ENCODE data around the gene JPT2. TPM values are rescaled to one million over a fixed set of nuclear protein-coding genes. Genes with fewer than 3 reads are reported as not detected.

Gene JPT2
- total and polyA plus RNA-seq, 8 donors: 13.4 to 118 (median 37.1) TPM

DNA sequence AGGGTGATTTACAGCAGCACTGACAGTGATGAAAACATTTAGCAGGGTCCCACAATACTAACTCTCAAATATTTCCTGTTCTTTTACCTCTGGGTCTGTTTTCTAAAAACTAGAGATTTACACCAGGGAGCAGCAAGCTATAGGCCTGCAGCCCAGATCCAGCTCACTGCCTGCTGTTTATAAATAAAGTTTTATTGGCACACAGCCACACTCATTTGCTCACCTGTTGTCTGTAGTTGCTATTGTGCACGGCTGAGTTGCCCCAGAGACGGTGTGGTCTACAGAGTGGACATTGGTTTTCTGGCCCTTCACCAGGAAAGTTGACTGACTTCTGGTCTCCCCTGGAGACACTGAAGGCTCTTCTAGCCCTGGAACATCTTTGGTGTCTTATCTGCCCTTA is 16.3 kb upstream of the JPT2 start:
- Histone ChIP-seq H3K9me3 (no peaks in the 10 kb centered on the region), H3K36me3 (peaks cover 63 to 98% (median 98%) of the 10 kb centered on the region in 4 donors), H3K4me3 (no peak overlapping the region), H3K27me3 (no peaks in the 10 kb centered on the region), H3K4me1 (peaks cover 0 to 4% (median 0%) of the 10 kb centered on the region in 4 donors), H3K27ac (no peak overlapping the region)
- intact Hi-C loops (cut with DNase I; ENCODE audit: low total_unique reads): no loop called here
- DNase-seq: no peak
- 88 to 92% (median 90%) methylated on average over 2 of the region's 2 CpGs for WGBS, 5 donors
- TF ChIP-seq, protein P1, sequence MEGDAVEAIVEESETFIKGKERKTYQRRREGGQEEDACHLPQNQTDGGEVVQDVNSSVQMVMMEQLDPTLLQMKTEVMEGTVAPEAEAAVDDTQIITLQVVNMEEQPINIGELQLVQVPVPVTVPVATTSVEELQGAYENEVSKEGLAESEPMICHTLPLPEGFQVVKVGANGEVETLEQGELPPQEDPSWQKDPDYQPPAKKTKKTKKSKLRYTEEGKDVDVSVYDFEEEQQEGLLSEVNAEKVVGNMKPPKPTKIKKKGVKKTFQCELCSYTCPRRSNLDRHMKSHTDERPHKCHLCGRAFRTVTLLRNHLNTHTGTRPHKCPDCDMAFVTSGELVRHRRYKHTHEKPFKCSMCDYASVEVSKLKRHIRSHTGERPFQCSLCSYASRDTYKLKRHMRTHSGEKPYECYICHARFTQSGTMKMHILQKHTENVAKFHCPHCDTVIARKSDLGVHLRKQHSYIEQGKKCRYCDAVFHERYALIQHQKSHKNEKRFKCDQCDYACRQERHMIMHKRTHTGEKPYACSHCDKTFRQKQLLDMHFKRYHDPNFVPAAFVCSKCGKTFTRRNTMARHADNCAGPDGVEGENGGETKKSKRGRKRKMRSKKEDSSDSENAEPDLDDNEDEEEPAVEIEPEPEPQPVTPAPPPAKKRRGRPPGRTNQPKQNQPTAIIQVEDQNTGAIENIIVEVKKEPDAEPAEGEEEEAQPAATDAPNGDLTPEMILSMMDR (IDR thresholded peaks at IDR 0.05): no peak

DNA sequence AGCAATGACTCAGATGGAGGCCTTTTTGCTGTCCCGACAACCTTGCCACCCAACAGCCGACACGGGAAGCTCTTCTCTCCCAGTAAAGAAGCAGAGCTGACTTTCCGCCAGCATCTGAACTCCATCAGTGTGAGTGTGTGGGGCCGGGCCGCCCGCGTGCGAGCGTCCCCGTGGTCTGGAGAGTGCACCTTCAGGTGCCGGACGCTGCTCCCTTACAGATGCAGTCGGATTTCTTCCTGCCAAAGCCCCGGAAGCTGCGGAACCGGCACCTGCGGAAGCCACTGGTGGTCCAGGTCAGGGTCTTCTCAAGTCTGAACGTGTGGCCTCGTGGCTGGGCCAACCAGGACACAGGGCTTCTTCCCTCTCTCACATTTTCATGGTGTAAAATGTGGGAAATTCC is 15.5 kb upstream of the JPT2 start:
- TF ChIP-seq, protein P1 (IDR thresholded peaks at IDR 0.05): no peak
- no peak for TF ChIP-seq POLR2A (IDR thresholded peaks at IDR 0.05)
- TF ChIP-seq POLR2AphosphoS5 (IDR thresholded peaks at IDR 0.05): no peak
- TF ChIP-seq EP300 (IDR thresholded peaks at IDR 0.05): no peak
- intact Hi-C loops (cut with DNase I; ENCODE audit: low total_unique reads): no loop called here
- H3K4me3 ChIP-seq: no peak overlapping the region
- H3K4me1 ChIP-seq: no peaks in the 10 kb centered on the region
- no peaks in the 10 kb centered on the region for H3K9me3 ChIP-seq
- DNase-seq: no peak
- no peaks in the 10 kb centered on the region for H3K27me3 ChIP-seq
- no peak overlapping the region for H3K27ac ChIP-seq
- peaks cover 69 to 98% (median 98%) of the 10 kb centered on the region in 4 donors for H3K36me3 ChIP-seq
- WGBS, 5 donors: 94 to 96% (median 94%) methylated on average over 20 of the region's 20 CpGs

DNA sequence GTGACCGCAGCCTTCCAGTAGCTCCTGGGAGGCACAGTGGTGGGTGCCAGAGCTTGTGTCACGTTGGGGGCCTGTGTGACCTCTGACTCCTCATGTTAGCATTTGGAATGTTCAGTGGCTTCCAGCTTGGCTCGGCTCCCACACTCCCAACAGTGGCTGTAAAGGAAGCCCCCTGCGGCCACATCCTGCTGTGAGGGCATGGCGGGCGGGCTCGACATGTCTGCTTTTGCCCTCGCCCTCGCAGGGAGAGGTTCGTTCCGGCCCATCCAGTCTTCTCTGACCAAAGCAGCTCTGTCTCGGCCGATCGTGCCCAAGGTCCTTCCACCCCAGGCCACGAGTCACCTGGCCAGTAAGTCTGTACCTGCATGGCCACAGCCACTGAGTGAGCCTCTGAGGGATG is 12.2 kb upstream of the JPT2 start:
- WGBS, 5 donors: 88 to 93% (median 90%) methylated on average over 13 to 15 of the region's 15 CpGs
- no peaks in the 10 kb centered on the region for H3K4me1 ChIP-seq
- no peak overlapping the region for H3K27ac ChIP-seq
- TF ChIP-seq, protein P1 (IDR thresholded peaks at IDR 0.05): no peak
- TF ChIP-seq POLR2AphosphoS5 (IDR thresholded peaks at IDR 0.05): no peak
- no peak for TF ChIP-seq POLR2A (IDR thresholded peaks at IDR 0.05)
- no peak for TF ChIP-seq EP300 (IDR thresholded peaks at IDR 0.05)
- intact Hi-C loops (cut with DNase I; ENCODE audit: low total_unique reads): no loop called here
- no peaks in the 10 kb centered on the region for H3K27me3 ChIP-seq
- H3K4me3 ChIP-seq: no peak overlapping the region
- DNase-seq: no peak
- peaks cover 89 to 98% (median 98%) of the 10 kb centered on the region in 4 donors for H3K36me3 ChIP-seq
- no peaks in the 10 kb centered on the region for H3K9me3 ChIP-seq

DNA sequence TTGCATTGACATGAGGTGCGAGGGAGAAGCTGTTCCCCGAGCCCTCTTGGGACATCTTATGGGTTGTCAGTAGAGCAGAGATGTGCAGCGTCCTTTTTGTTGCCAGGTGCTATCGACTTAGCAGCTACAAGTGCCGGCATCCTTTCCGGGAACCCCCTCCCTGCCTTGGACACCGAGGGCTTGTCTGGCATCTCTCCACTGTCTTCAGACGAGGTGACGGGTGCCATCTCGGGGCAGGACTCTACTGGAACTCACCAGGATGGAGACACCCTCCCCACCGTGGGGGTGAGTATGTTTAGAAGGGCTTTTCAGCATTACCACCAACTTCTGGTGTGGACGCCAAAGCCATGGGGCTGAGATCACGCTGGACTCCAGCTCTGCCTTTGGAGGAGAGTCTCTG is 11.8 kb upstream of the JPT2 start:
- Histone ChIP-seq H3K27ac (no peak overlapping the region), H3K9me3 (no peaks in the 10 kb centered on the region), H3K4me3 (no peak overlapping the region), H3K27me3 (no peaks in the 10 kb centered on the region), H3K36me3 (peaks cover 92 to 98% (median 98%) of the 10 kb centered on the region in 4 donors), H3K4me1 (no peaks in the 10 kb centered on the region)
- intact Hi-C loops (cut with DNase I; ENCODE audit: low total_unique reads): no loop called here
- TF ChIP-seq, protein P1 (IDR thresholded peaks at IDR 0.05): no peak
- TF ChIP-seq POLR2A (IDR thresholded peaks at IDR 0.05) (no peak), EP300 (IDR thresholded peaks at IDR 0.05) (no peak), POLR2AphosphoS5 (IDR thresholded peaks at IDR 0.05) (no peak)
- no peak for DNase-seq
- 90 to 96% (median 93%) methylated on average over 10 to 13 of the region's 13 CpGs for WGBS, 5 donors
